SU-DHL-6 (cell line): ENCODE data around the gene RDH8.

Experiments
- H2AFZ ChIP-seq: fragments of 200-600 bp; sonication (generic); 2 replicates; pipeline ENCODE4 v1.6.1; 2014; ENCODE audit warnings: low read depth, mild to moderate bottlenecking, moderate library complexity, mixed read lengths, antibody characterized with exemption, low read length; ENCODE audit not compliant: severe bottlenecking
- H3F3A ChIP-seq: fragments of 200-600 bp; shearing (Covaris generic); 2 replicates; pipeline ENCODE4 v1.6.0; 2016; ENCODE audit warnings: antibody characterized with exemption, mild to moderate bottlenecking; ENCODE audit not compliant: insufficient read depth
- H3K27ac ChIP-seq: fragments of 200-600 bp; sonication (generic); 2 replicates; pipeline ENCODE4 v1.5.1; 2016; ENCODE audit warnings: low read depth, mild to moderate bottlenecking, low read length, moderate library complexity, mixed read lengths
- H3K27me3 ChIP-seq: fragments of 200-600 bp; sonication (generic), shearing (Covaris generic); 2 replicates; pipeline ENCODE4 v1.6.0; 2014; ENCODE audit warnings: mild to moderate bottlenecking, low read length
- H3K36me3 ChIP-seq: fragments of 200-600 bp; sonication (generic); 2 replicates; pipeline ENCODE4 v1.6.1; 2014; ENCODE audit warnings: mild to moderate bottlenecking, low read length, mixed read lengths
- H3K4me2 ChIP-seq: fragments of 300-600, 200-600 bp; shearing (Covaris generic), sonication (generic); 2 replicates; pipeline ENCODE4 v1.6.0; 2014; ENCODE audit warnings: low read length, low read depth, mild to moderate bottlenecking; ENCODE audit not compliant: poor library complexity, severe bottlenecking
- H3K4me3 ChIP-seq: fragments of 200-600 bp; sonication (generic); 2 replicates; pipeline ENCODE4 v1.5.1; 2014; ENCODE audit warnings: antibody characterized with exemption, low read length, mild to moderate bottlenecking, mixed read lengths; ENCODE audit not compliant: insufficient read depth, poor library complexity, severe bottlenecking
- H3K79me2 ChIP-seq: fragments of 200-600 bp; sonication (generic); 2 replicates; pipeline ENCODE4 v1.6.1; 2014; ENCODE audit warnings: mild to moderate bottlenecking, low read length, moderate library complexity; ENCODE audit not compliant: insufficient read depth
- H3K9ac ChIP-seq: fragments of 200-600 bp; sonication (generic); 2 replicates; pipeline ENCODE4 v1.7.0; 2014; ENCODE audit warnings: mild to moderate bottlenecking, low read length
- H3K9me2 ChIP-seq: fragments of 200-600 bp; sonication (generic); replicated peaks from 2 replicates; pipeline ENCODE4 v1.6.1; 2014; ENCODE audit warnings: low read length; ENCODE audit not compliant: insufficient read depth
- H3K9me3 ChIP-seq: fragments of 200-600 bp; sonication (generic); 2 replicates; pipeline ENCODE4 v1.6.1; 2014; ENCODE audit warnings: low read length, mixed read lengths; ENCODE audit not compliant: insufficient read depth
- H4K20me1 ChIP-seq: fragments of 200-600 bp; sonication (generic); 2 replicates; pipeline ENCODE4 v1.6.1; 2014; ENCODE audit warnings: low read depth, mild to moderate bottlenecking, antibody characterized with exemption, low read length, moderate library complexity, mixed read lengths
- CTCF ChIP-seq: fragments of 200-600 bp; sonication (generic); IDR thresholded peaks from one replicate; pipeline ENCODE4 v1.5.1; 2017; ENCODE audit warnings: antibody characterized with exemption, mild to moderate bottlenecking, low read length, moderate library complexity; ENCODE audit not compliant: insufficient read depth, poor library complexity, severe bottlenecking
- EZH2phosphoT487 ChIP-seq: fragments of 200-600 bp; sonication (generic), shearing (Covaris generic); conservative IDR thresholded peaks from 2 replicates; pipeline ENCODE4 v1.6.1; 2018; ENCODE audit warnings: mild to moderate bottlenecking, antibody characterized with exemption, low read length, moderate library complexity, mixed read lengths

Gene RDH8

GRCh38 chr19:10049626-10050025 is 36.3 kb downstream of the RDH8 start:
- Histone ChIP-seq H3K27ac (no peak overlapping the region), H3F3A (no peaks in the 10 kb centered on the region), H2AFZ (no peak overlapping the region), H3K79me2 (no peaks in the 10 kb centered on the region), H3K9ac (no peak overlapping the region), H3K4me2 (no peak overlapping the region), H3K4me3 (no peak overlapping the region), H3K9me2 (no peaks in the 10 kb centered on the region), H3K27me3 (no peaks in the 10 kb centered on the region; the same call in 1 of the 2 replicates), H3K36me3 (no peaks in the 10 kb centered on the region), H4K20me1 (no peaks in the 10 kb centered on the region), H3K9me3 (no peaks in the 10 kb centered on the region)
- TF ChIP-seq CTCF (no peak), EZH2phosphoT487 (no peak)

- no peak overlapping the region for H3K4me2 ChIP-seq
- no peak overlapping the region for H3K4me3 ChIP-seq
- no peaks in the 10 kb centered on the region for H3K36me3 ChIP-seq
- no peaks in the 10 kb centered on the region for H3K79me2 ChIP-seq
- H2AFZ ChIP-seq, result no peak overlapping the region
- no peak overlapping the region for H3K9ac ChIP-seq
- no peaks in the 10 kb centered on the region for H3K9me2 ChIP-seq
- no peaks in the 10 kb centered on the region for H3K27me3 ChIP-seq
- no peaks in the 10 kb centered on the region for H3K9me3 ChIP-seq
- no peaks in the 10 kb centered on the region for H3F3A ChIP-seq
- no peak for TF ChIP-seq CTCF
- no peak for TF ChIP-seq EZH2phosphoT487
- no peak overlapping the region for H3K27ac ChIP-seq
- no peaks in the 10 kb centered on the region for H4K20me1 ChIP-seq
Observed at GRCh38 chr19:10052602-10053360, 39.5 kb downstream of the RDH8 start.

- no peak for TF ChIP-seq CTCF
- TF ChIP-seq EZH2phosphoT487, result no peak
- no peaks in the 10 kb centered on the region for H3K27me3 ChIP-seq
Observed at GRCh38 chr19:10061717-10062310, 48.5 kb downstream of the RDH8 start.

More at GRCh38 chr19:10061717-10062310, 48.5 kb downstream of the RDH8 start:
- Histone ChIP-seq H3K79me2 (no peaks in the 10 kb centered on the region), H3K9me2 (no peaks in the 10 kb centered on the region), H3K4me3 (no peak overlapping the region), H3K27ac (no peak overlapping the region), H4K20me1 (no peaks in the 10 kb centered on the region), H3K36me3 (no peaks in the 10 kb centered on the region), H3K4me2 (no peak overlapping the region), H3K9ac (no peak overlapping the region), H3K9me3 (no peaks in the 10 kb centered on the region), H3F3A (no peaks in the 10 kb centered on the region), H2AFZ (no peak overlapping the region)
